ENCODE data around the gene KLHL33. TPM values are rescaled to one million over a fixed set of nuclear protein-coding genes. Genes with fewer than 3 reads are reported as not detected.

Gene KLHL33
- total RNA-seq, 1 donor from 2014 or later = 0.47 TPM

DNA sequence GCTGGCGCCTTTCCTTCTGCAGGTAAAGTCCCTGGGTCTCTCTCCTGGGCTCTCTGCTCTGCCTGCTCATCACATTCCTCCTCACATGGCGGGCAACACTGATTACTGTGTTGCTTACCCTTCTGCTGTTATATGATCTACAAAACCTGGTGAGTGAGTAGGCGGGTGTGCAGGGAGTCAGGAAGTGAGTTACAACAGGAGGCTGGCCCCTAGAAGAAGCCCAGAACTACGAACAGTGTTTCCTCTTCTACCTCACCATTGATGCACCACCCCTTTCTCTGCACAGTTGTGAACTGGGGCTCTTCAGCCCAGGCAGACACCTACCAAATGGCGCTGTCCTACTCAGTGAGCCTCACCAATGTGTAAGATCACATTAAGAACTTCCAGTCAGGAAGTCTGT, 4.9 kb upstream of the KLHL33 start:
- Histone ChIP-seq H3K4me1 (no peaks in the 10 kb centered on the region), H3K27me3 (ENCODE audit: low read depth) (peaks cover 1% of the 10 kb centered on the region), H3K4me3 (no peak overlapping the region), H3K27ac (no peak overlapping the region), H3K36me3 (peaks cover 8% of the 10 kb centered on the region), H3K9me3 (no peaks in the 10 kb centered on the region)
- intact Hi-C loops (cut with DNase I) = no loop called here
- TF ChIP-seq, protein P1, sequence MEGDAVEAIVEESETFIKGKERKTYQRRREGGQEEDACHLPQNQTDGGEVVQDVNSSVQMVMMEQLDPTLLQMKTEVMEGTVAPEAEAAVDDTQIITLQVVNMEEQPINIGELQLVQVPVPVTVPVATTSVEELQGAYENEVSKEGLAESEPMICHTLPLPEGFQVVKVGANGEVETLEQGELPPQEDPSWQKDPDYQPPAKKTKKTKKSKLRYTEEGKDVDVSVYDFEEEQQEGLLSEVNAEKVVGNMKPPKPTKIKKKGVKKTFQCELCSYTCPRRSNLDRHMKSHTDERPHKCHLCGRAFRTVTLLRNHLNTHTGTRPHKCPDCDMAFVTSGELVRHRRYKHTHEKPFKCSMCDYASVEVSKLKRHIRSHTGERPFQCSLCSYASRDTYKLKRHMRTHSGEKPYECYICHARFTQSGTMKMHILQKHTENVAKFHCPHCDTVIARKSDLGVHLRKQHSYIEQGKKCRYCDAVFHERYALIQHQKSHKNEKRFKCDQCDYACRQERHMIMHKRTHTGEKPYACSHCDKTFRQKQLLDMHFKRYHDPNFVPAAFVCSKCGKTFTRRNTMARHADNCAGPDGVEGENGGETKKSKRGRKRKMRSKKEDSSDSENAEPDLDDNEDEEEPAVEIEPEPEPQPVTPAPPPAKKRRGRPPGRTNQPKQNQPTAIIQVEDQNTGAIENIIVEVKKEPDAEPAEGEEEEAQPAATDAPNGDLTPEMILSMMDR (IDR thresholded peaks at IDR 0.05) = no peak
- ATAC-seq (peak in 1 of 2 donors; percentile 53), DNase-seq (no peak)

DNA sequence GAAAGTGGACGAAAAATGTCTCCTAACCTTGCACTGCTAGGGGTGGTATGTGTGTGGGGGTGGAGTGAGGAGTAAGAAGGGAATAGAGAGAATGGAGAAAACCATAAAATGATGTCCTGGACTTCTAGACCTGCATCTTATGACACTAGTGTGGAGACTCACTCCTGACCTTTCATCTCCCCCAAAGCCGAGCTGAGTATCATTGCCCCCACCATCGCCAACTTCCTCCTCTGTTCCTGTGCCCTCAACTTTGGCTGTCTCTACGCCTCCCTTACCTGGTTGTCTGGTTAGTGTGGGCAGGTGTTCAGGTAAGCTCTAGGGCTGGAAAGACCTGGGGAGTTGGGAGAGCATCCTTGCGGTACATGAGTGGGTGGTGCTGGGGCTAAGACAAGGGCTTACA, 4.5 kb upstream of the KLHL33 start:
- ATAC-seq = no peak
- DNase-seq = no peak
- Histone ChIP-seq H3K36me3 (peaks cover 3% of the 10 kb centered on the region), H3K4me1 (no peaks in the 10 kb centered on the region), H3K27ac (no peak overlapping the region), H3K9me3 (no peaks in the 10 kb centered on the region), H3K27me3 (ENCODE audit: low read depth) (peaks cover 5% of the 10 kb centered on the region), H3K4me3 (no peak overlapping the region)
- TF ChIP-seq, protein P1 (IDR thresholded peaks at IDR 0.05) = no peak
- intact Hi-C loops (cut with DNase I) = no loop called here

DNA sequence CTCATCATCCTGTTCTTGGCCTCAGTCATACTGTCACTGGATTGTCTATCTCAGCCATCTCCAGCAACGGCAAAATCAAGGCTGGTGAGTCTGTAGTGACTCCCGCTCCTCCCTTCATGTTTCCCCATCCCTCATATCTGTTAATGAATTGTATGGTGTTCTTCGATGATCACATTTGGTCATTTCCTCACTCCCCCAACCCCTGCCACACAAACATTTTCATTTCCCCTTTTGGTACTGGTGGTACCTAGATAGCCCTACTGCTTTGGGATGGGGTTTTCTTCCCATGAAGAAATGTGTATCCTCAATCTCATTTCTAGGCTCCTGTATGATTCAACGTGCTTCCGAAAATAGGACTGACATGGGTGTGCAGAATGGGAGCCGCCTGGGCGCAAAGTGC, 2.7 kb upstream of the KLHL33 start:
- DNase-seq (no peak), ATAC-seq (no peak)
- Histone ChIP-seq H3K27me3 (ENCODE audit: low read depth) (peaks cover 14% of the 10 kb centered on the region), H3K9me3 (no peaks in the 10 kb centered on the region), H3K27ac (no peak overlapping the region), H3K4me1 (no peaks in the 10 kb centered on the region), H3K4me3 (no peak overlapping the region), H3K36me3 (no peaks in the 10 kb centered on the region)
- intact Hi-C loops (cut with DNase I) = no loop called here
- TF ChIP-seq, protein P1 (IDR thresholded peaks at IDR 0.05) = no peak

DNA sequence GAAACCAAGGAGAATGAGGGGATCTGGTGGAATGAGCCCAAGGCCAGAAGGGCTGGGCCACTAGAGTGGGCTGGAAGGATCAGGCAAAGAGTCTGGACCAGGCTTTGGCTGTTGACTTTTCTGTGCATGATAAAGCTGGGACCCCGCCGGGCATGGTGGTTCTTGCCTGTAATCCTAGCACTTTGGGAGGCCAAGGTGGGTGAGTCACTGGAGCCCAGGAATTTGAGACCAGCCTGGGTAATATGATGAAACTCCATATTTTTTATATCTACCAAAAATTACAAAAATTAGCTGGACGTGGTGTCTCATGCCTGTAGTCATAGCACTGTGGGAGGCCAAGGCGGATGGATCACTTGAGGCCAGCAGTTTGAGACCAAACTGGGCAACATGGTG, 393 bp upstream of the KLHL33 start:
- H3K27ac ChIP-seq = no peak overlapping the region
- ATAC-seq (no peak), DNase-seq (no peak)
- H3K4me1 ChIP-seq = no peaks in the 10 kb centered on the region
- intact Hi-C loops (cut with DNase I) = no loop called here
- H3K36me3 ChIP-seq = no peaks in the 10 kb centered on the region
- no peak overlapping the region for H3K4me3 ChIP-seq
- TF ChIP-seq, protein P1 (IDR thresholded peaks at IDR 0.05) = no peak
- H3K27me3 ChIP-seq (ENCODE audit: low read depth) = peaks cover 14% of the 10 kb centered on the region
- no peaks in the 10 kb centered on the region for H3K9me3 ChIP-seq

DNA sequence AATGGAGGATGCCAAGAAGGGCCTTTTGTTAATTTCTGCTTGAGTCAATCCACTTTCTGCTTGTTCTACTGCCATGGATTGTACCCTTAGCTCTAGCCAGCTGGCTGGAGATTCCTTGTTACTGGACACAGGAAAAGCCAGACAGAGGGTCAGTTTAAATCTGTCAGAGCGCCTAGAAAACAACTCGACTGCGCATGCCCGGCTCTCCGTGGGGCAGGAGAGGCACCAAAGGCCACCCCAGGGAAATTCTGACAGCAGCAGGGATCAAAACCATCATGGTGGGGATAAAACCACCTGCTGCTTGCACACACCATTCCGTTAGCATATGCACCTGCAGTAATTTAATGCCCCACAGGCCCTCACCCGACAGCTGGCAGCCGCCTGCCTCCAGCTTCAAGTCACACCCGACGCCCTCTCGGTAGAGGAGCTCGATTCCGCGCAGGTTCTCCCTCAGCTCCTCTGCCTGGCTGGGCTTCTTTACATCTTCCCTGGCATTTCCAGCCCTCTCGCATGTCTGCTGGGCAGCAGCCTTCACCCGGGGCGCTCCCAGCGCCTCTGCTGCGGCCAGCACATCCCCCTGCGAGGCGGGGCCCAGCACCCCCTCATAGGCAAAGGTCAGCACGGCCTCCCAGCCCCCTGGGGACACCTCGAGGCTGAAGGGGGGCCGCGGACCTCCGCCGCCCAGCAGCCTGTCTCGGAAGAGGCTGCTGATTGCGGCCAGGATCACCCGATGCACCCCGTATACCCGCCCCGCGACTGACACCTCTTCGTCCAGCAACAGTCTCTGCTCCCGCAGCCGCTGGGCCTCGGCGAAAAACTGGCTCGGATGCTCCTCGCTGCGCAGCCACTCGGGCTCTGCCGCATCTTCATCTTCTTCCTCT, 1.0 kb downstream of the KLHL33 start:
- peak overlapping the region; percentile 68 for H3K27ac ChIP-seq
- H3K9me3 ChIP-seq = no peaks in the 10 kb centered on the region
- no peaks in the 10 kb centered on the region for H3K4me1 ChIP-seq
- TF ChIP-seq, protein P1 (IDR thresholded peaks at IDR 0.05) = no peak
- intact Hi-C loops (cut with DNase I) = no loop called here
- no peaks in the 10 kb centered on the region for H3K36me3 ChIP-seq
- DNase-seq (no peak), ATAC-seq (peak; percentile 31 to 32)
- H3K27me3 ChIP-seq (ENCODE audit: low read depth) = peaks cover 14% of the 10 kb centered on the region
- peak overlapping the region; percentile 29 for H3K4me3 ChIP-seq

Measured in lower lobe of right lung (tissue), 2 donors.